AG04449 (cell line): ENCODE measurements around the gene VANGL1.

Source experiments
- CTCF ChIA-PET: fragments of 350-600 bp; formaldehyde crosslinking; extraction: SDS; loops from one replicate; lab custom pipeline; 2021; ENCODE audit warnings: antibody characterized with exemption; lab: Yijun Ruan, JAX
- POLR2A ChIA-PET: fragments of 400-600, 350-600 bp; formaldehyde crosslinking; extraction: SDS; loops from one replicate; lab custom pipeline; 2020; ENCODE audit warnings: antibody characterized with exemption, inconsistent platforms; lab: Yijun Ruan, JAX
- DNase-seq: peaks from one replicate; pipeline ENCODE4 v3.0.0-alpha.2; 2010; ENCODE audit warnings: low read depth, low spot score
- H3K4me3 ChIP-seq: 2 replicates; pipeline ENCODE4 v1.5.1; 2011; ENCODE audit warnings: low read depth, mild to moderate bottlenecking, control low read depth, low read length
- CTCF ChIP-seq: IDR thresholded peaks from one replicate; pipeline ENCODE4 v1.5.1; 2011; ENCODE audit warnings: mild to moderate bottlenecking, moderate library complexity, low read length, control low read depth, inconsistent platforms; ENCODE audit not compliant: insufficient read depth; ENCODE audit errors: missing control alignments

The VANGL1 gene

DNA sequence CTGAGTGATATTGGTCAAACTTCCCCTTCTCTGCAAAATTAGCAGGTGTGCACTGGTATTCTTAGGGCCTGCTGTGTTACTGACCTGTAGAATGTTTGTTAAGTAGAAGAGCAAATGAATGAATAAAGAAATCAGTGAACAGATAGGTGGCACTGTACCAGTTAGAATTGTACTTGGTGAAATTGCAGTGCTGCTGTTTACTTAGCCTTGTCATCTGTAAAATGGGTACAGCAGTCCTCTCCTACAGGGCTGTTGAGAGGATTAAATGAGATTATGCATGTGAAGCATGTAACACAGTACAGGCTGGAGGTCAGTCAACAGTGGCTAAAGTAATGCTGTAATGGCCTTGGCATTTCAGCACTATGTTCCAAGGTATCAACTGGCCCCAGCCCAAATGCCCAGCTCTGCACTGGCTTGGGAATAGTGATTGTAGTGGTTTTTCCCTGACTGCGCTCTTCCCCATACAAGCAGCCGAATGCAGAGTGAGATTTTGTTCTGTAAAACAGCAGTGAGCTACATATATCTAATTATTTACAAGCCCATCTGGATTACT, 10.5 kb downstream of the VANGL1 start:
- no peak for TF ChIP-seq CTCF
- ChIA-PET POLR2A (no interaction called here), CTCF (interaction anchor here (1.0 to 1.1 kb wide), 2 partner anchors 10 kb away, joined by 3 to 4 read pairs; no protein-coding TSS in a partner anchor)

DNA sequence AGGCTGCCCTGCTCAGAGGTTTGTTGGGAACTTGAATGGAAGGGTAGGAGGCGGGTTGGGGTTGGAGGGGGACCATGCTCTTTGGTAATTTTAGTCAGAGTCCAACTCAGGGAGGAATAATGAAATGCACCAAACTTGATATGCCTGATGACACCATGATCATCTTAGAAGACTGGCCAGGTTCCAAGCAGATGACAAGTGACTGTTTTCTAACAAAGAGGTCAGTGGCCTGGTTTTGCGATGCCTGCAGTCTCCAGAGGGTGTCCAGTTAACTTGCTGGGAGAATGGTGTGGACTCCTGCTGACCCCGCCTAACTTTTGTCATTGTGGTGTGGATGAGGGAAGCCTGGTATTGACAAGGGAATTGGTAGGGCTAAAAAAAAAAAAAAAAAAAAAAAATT, 12.4 kb downstream of the VANGL1 start:
- CTCF ChIA-PET, result interaction anchor here (1.0 to 2.8 kb wide), 3 partner anchors 10 to 59 kb away, joined by 3 to 11 read pairs (median 3); no protein-coding TSS in a partner anchor
- DNase-seq, result no peak

More for the DNA sequence above, 10.5 kb downstream of the VANGL1 start:
- no peak for DNase-seq
- H3K4me3 ChIP-seq, result no peak overlapping the region

DNA sequence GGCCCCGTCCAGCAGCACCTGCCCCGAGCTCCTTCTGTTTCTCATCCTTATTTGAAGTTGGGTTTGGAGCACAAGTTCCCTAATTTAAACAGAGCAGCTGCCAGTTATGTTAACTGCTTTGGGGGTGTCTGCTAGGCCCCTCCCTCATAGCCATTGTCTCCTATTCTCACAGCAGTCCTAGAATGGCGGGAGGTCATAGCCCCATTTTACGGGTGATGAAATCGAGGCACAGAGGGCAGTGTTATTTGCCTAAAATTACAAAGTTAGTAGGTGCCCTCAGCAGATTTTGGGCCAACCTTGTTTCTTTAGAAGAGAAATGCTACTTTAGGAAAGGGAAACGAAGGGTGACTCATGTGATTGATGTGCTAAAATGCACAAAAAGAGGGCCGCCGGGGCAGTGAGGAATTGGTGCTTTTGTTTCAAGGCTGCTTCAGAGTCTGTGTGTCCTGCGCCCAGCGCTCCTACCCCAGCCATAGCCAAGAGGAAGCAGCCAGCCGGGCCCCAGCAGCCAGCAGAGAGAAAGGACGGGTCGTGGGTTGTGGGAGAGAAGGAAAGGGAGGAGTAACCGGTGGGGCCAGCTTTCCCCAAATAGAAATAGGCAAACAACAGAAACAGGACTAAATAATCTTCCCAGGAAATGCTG, 13.0 kb downstream of the VANGL1 start:
- DNase-seq, result no peak
- CTCF ChIA-PET, result interaction anchor here (0.9 to 2.8 kb wide), 2 partner anchors 8 to 51 kb away, joined by 3 to 11 read pairs; no protein-coding TSS in a partner anchor
- POLR2A ChIA-PET, result no interaction called here
- no peak overlapping the region for H3K4me3 ChIP-seq
- TF ChIP-seq CTCF, result no peak

More for the DNA sequence above, 12.4 kb downstream of the VANGL1 start:
- POLR2A ChIA-PET, result no interaction called here
- H3K4me3 ChIP-seq, result no peak overlapping the region
- no peak for TF ChIP-seq CTCF

DNA sequence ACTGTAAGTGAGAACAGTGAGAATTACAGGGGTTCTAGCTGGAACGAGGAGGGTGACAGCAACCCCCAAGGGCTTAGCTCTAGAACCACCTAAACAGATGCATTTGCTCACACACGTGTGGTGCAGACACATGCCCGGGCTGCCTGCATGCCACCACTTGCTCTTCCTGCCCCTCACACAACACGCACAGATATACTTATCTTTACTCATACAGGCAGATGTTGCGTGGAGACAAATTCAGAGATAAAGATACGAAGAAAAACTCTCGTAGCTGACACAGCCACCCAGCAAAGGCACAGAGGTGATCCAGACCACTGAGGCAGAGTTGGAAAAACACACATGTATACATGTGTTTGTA, 13.5 kb downstream of the VANGL1 start:
- POLR2A ChIA-PET, result no interaction called here
- DNase-seq, result no peak
- TF ChIP-seq CTCF, result no peak
- no peak overlapping the region for H3K4me3 ChIP-seq
- CTCF ChIA-PET, result interaction anchor here (0.9 to 2.8 kb wide), 2 partner anchors 9 to 51 kb away, joined by 3 to 11 read pairs; no protein-coding TSS in a partner anchor

- ChIA-PET CTCF (no interaction called here), POLR2A (no interaction called here)
- no peak for TF ChIP-seq CTCF
- no peak overlapping the region for H3K4me3 ChIP-seq
- no peak for DNase-seq
Measured at GRCh38 chr1:115655916-115656315, 14.1 kb downstream of the VANGL1 start.

DNA sequence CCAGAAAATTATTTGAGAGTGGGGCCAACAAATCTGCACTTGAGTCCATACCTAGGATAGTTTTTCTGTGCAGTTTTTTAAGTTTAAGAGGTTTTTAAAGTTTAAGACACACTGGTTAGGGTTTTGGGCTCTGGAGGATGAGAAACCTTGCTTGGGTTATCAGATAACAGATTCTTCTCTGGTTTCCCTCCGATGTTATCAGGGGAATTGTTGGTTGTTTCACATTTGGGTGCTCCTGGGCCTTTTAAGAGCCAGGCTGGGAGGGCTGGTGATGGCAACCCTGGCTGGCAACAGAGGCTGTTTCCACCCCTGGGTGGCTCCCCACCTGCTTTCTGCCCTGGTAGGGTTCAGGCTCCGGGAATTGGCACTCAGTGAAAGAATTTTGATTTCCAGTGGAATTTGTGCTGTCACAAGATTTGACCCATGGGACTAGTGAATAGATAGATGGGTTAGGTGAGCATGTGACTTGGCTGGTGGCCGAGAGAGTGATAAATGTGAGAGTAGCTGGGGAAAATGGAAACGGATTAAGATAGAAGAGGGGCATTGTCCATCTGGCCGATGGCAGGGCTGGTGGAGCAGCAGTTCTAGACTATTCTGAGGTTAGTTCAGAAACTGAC, 14.8 kb downstream of the VANGL1 start:
- DNase-seq, result no peak
- H3K4me3 ChIP-seq, result no peak overlapping the region
- ChIA-PET CTCF (interaction anchor here (0.9 kb wide), 1 partner anchor 50 kb away, joined by 3 read pairs; no protein-coding TSS in a partner anchor), POLR2A (no interaction called here)
- TF ChIP-seq CTCF, result no peak
